Measurements from ENCODE around the gene MYH11.
"Not testable (repeated sequence)": the region's sequence is repeated elsewhere in the genome, so short reads cannot be mapped to it uniquely, and the experiment has no call there.

The MYH11 gene

GRCh38 chr16:15795615-15796014 lies 61.2 kb downstream of the MYH11 start:
- no peak overlapping the region for H3K4me2 ChIP-seq (ENCODE audit: low read length)
- no peak overlapping the region for H3K4me3 ChIP-seq (ENCODE audit: low read depth, low read length, poor library complexity, severe bottlenecking)
- peaks cover 4% of the 10 kb centered on the region; the same call in 1 of the 2 replicates for H3K27me3 ChIP-seq (ENCODE audit: insufficient read depth, low read length)
- no peaks in the 10 kb centered on the region for H3K36me3 ChIP-seq (ENCODE audit: insufficient read depth, low read length)
- no peaks in the 10 kb centered on the region for H4K20me1 ChIP-seq (ENCODE audit: insufficient read depth, low read length)
- peaks cover 3% of the 10 kb centered on the region; the same call in 1 of the 2 replicates for H3K9me3 ChIP-seq (ENCODE audit: low read length)
- H3K79me2 ChIP-seq (ENCODE audit: insufficient read depth, low read length): no peaks in the 10 kb centered on the region
- no peak overlapping the region for H2AFZ ChIP-seq (ENCODE audit: low read length)
- peaks cover 6% of the 10 kb centered on the region for H3K4me1 ChIP-seq (ENCODE audit: insufficient read depth, low read length, severe bottlenecking)
- TF ChIP-seq EZH2 (IDR thresholded peaks at IDR 0.05; ENCODE audit: borderline replicate concordance, low read length) (no peak), CTCF (IDR thresholded peaks at IDR 0.05; ENCODE audit: low read length) (no peak)
- H3K9ac ChIP-seq (ENCODE audit: low read length): no peak overlapping the region
- no peak overlapping the region for H3K27ac ChIP-seq (ENCODE audit: low read depth, low read length, poor library complexity, severe bottlenecking)
- H3F3A ChIP-seq (ENCODE audit: insufficient read depth, low read length): no peaks in the 10 kb centered on the region
- H3K9me2 ChIP-seq (ENCODE audit: low read depth, low read length): no peaks in the 10 kb centered on the region

GRCh38 chr16:15792563-15792971 lies 64.3 kb downstream of the MYH11 start:
- TF ChIP-seq EZH2 (IDR thresholded peaks at IDR 0.05; ENCODE audit: borderline replicate concordance, low read length) (no peak), CTCF (IDR thresholded peaks at IDR 0.05; ENCODE audit: low read length) (no peak)
- H4K20me1 ChIP-seq (ENCODE audit: insufficient read depth, low read length): no peaks in the 10 kb centered on the region
- H3K9me3 ChIP-seq (ENCODE audit: low read length): peaks cover 3% of the 10 kb centered on the region; the same call in 1 of the 2 replicates
- H3K9ac ChIP-seq (ENCODE audit: low read length): no peak overlapping the region
- peaks cover 4% of the 10 kb centered on the region; the same call in 1 of the 2 replicates for H3K27me3 ChIP-seq (ENCODE audit: insufficient read depth, low read length)
- H3K4me1 ChIP-seq (ENCODE audit: insufficient read depth, low read length, severe bottlenecking): peaks cover 6% of the 10 kb centered on the region
- H3K36me3 ChIP-seq (ENCODE audit: insufficient read depth, low read length): no peaks in the 10 kb centered on the region
- no peak overlapping the region for H3K4me2 ChIP-seq (ENCODE audit: low read length)
- no peaks in the 10 kb centered on the region for H3F3A ChIP-seq (ENCODE audit: insufficient read depth, low read length)
- H3K79me2 ChIP-seq (ENCODE audit: insufficient read depth, low read length): no peaks in the 10 kb centered on the region
- H3K4me3 ChIP-seq (ENCODE audit: low read depth, low read length, poor library complexity, severe bottlenecking): no peak overlapping the region
- H3K9me2 ChIP-seq (ENCODE audit: low read depth, low read length): no peaks in the 10 kb centered on the region
- H3K27ac ChIP-seq (ENCODE audit: low read depth, low read length, poor library complexity, severe bottlenecking): no peak overlapping the region
- H2AFZ ChIP-seq (ENCODE audit: low read length): no peak overlapping the region

- no peak overlapping the region for H3K9ac ChIP-seq (ENCODE audit: low read length)
- H3K79me2 ChIP-seq (ENCODE audit: insufficient read depth, low read length): no peaks in the 10 kb centered on the region
- H3K27me3 ChIP-seq (ENCODE audit: insufficient read depth, low read length): no peaks in the 10 kb centered on the region
- no peaks in the 10 kb centered on the region for H3K36me3 ChIP-seq (ENCODE audit: insufficient read depth, low read length)
- H3K9me3 ChIP-seq (ENCODE audit: low read length): no peaks in the 10 kb centered on the region
- no peak overlapping the region for H3K4me3 ChIP-seq (ENCODE audit: low read depth, low read length, poor library complexity, severe bottlenecking)
- H3K27ac ChIP-seq (ENCODE audit: low read depth, low read length, poor library complexity, severe bottlenecking): no peak overlapping the region
- no peaks in the 10 kb centered on the region for H3F3A ChIP-seq (ENCODE audit: insufficient read depth, low read length)
- H2AFZ ChIP-seq (ENCODE audit: low read length): no peak overlapping the region
- no peaks in the 10 kb centered on the region for H4K20me1 ChIP-seq (ENCODE audit: insufficient read depth, low read length)
- no peak overlapping the region for H3K4me2 ChIP-seq (ENCODE audit: low read length)
- peaks cover 6% of the 10 kb centered on the region for H3K4me1 ChIP-seq (ENCODE audit: insufficient read depth, low read length, severe bottlenecking)
- TF ChIP-seq EZH2 (IDR thresholded peaks at IDR 0.05; ENCODE audit: borderline replicate concordance, low read length): no peak
- no peak for TF ChIP-seq CTCF (IDR thresholded peaks at IDR 0.05; ENCODE audit: low read length)
- H3K9me2 ChIP-seq (ENCODE audit: low read depth, low read length): no peaks in the 10 kb centered on the region
Measured at GRCh38 chr16:15790458-15790857, 66.4 kb downstream of the MYH11 start.

GRCh38 chr16:15789816-15790215 lies 67.0 kb downstream of the MYH11 start:
- not testable (repeated sequence) for H3K79me2 ChIP-seq (ENCODE audit: insufficient read depth, low read length); H3K4me2 ChIP-seq (ENCODE audit: low read length); H3K27me3 ChIP-seq (ENCODE audit: insufficient read depth, low read length); H3K4me3 ChIP-seq (ENCODE audit: low read depth, low read length, poor library complexity, severe bottlenecking); H3F3A ChIP-seq (ENCODE audit: insufficient read depth, low read length); H3K9ac ChIP-seq (ENCODE audit: low read length); H3K9me2 ChIP-seq (ENCODE audit: low read depth, low read length); H3K36me3 ChIP-seq (ENCODE audit: insufficient read depth, low read length); H3K27ac ChIP-seq (ENCODE audit: low read depth, low read length, poor library complexity, severe bottlenecking); H3K9me3 ChIP-seq (ENCODE audit: low read length); H2AFZ ChIP-seq (ENCODE audit: low read length); H4K20me1 ChIP-seq (ENCODE audit: insufficient read depth, low read length); H3K4me1 ChIP-seq (ENCODE audit: insufficient read depth, low read length, severe bottlenecking)

All from OCI-LY1 (cell line).